HepG2 (cell line): ENCODE measurements around the gene FKBP8. TPM values are rescaled to one million over a fixed set of nuclear protein-coding genes. Genes with fewer than 3 reads are reported as not detected.

Experiments
- GPN1 ChIP-seq: sonication (generic); formaldehyde crosslinking; IDR thresholded peaks from 2 replicates; pipeline ENCODE4 v1.5.1; 2020; ENCODE audit warnings: missing genetic modification reagents, borderline replicate concordance
- HINFP ChIP-seq: sonication (generic); formaldehyde crosslinking; IDR thresholded peaks from 2 replicates; pipeline ENCODE4 v1.4.0; 2020; ENCODE audit warnings: low read depth, mild to moderate bottlenecking, missing genetic modification reagents
- KAT8 ChIP-seq: IDR thresholded peaks from 2 replicates; pipeline ENCODE4 v1.6.1; 2016; ENCODE audit warnings: missing genetic modification reagents, missing compliant biosample characterization
- KDM5B ChIP-seq: sonication (generic); formaldehyde crosslinking; IDR thresholded peaks from 2 replicates; pipeline ENCODE4 v1.4.0; 2020; ENCODE audit warnings: missing genetic modification reagents, mild to moderate bottlenecking, borderline replicate concordance
- NCOA2 ChIP-seq: sonication (generic); formaldehyde crosslinking; IDR thresholded peaks from 2 replicates; pipeline ENCODE4 v1.8.0; 2022; ENCODE audit warnings: inconsistent platforms
- POLR2A ChIP-seq, 2 experiments: IDR thresholded peaks; 2 replicates each; pipeline ENCODE4 v1.6.1; 2011; ENCODE audit warnings: low read depth in 2 of 2, low read length in 2 of 2, mild to moderate bottlenecking in 1 of 2, moderate library complexity in 1 of 2; ENCODE audit not compliant: insufficient read depth in 1 of 2
- RFX5 ChIP-seq: IDR thresholded peaks from 2 replicates; pipeline ENCODE4 v1.6.1; 2011; ENCODE audit warnings: low read depth, low read length, improper control_type of control experiment
- SAFB2 ChIP-seq: sonication (generic); formaldehyde crosslinking; IDR thresholded peaks from 2 replicates; pipeline ENCODE4 v1.5.1; 2020; ENCODE audit warnings: missing genetic modification reagents, low read depth, mild to moderate bottlenecking, borderline replicate concordance
- SP1 ChIP-seq, 2 experiments: fragments of 450-650 bp in 1 of 2; sonication (generic) in 1 of 2; formaldehyde crosslinking in 1 of 2; IDR thresholded peaks; 2 replicates each; pipeline versions ENCODE4 v1.4.0 to v1.6.1; 2016 to 2020; ENCODE audit warnings: missing genetic modification reagents in 1 of 2
- TRIM24 ChIP-seq: sonication (generic); formaldehyde crosslinking; IDR thresholded peaks from 2 replicates; pipeline ENCODE4 v1.8.0; 2022; ENCODE audit warnings: mild to moderate bottlenecking, missing genetic modification reagents
- XRCC5 ChIP-seq: fragments of 200-400 bp; formaldehyde crosslinking; optimal IDR thresholded peaks from 2 replicates; pipeline ENCODE3; 2017; ENCODE audit warnings: mild to moderate bottlenecking, low read length
- ZBED4 ChIP-seq: sonication (generic); formaldehyde crosslinking; IDR thresholded peaks from 2 replicates; pipeline ENCODE4 v1.4.0; 2020; ENCODE audit warnings: missing genetic modification reagents, borderline replicate concordance
- ZNF275 ChIP-seq: sonication (generic); formaldehyde crosslinking; IDR thresholded peaks from 2 replicates; pipeline ENCODE4 v1.8.0; 2022; ENCODE audit warnings: missing genetic modification reagents, mild to moderate bottlenecking, inconsistent platforms, borderline replicate concordance
- ZNF292 ChIP-seq: sonication (generic); formaldehyde crosslinking; IDR thresholded peaks from 2 replicates; pipeline ENCODE4 v1.8.1; 2022; ENCODE audit warnings: mild to moderate bottlenecking, low read depth, missing genetic modification reagents, borderline replicate concordance
- ZNF296 ChIP-seq: sonication (generic); formaldehyde crosslinking; conservative IDR thresholded peaks from 2 replicates; pipeline ENCODE4 v1.5.0; 2020; ENCODE audit warnings: mild to moderate bottlenecking, missing genetic modification reagents
- ZNF337 ChIP-seq: sonication (generic); formaldehyde crosslinking; IDR thresholded peaks from 2 replicates; pipeline ENCODE4 v1.5.1; 2020; ENCODE audit warnings: missing genetic modification reagents, low read depth, mild to moderate bottlenecking, borderline replicate concordance
- ZNF800 ChIP-seq: sonication (generic); formaldehyde crosslinking; IDR thresholded peaks from 2 replicates; pipeline ENCODE4 v1.4.0; 2020; ENCODE audit warnings: missing genetic modification reagents
- polyA plus RNA-seq, 8 experiments: library from polyadenylated mRNA; depleted of rRNA in 3 of 8; stranded (reverse) in 7 of 8; unstranded in 1 of 8; fragments of >200 nt; fragmentation: Illumina TruSeq in 4 of 8; extraction: Trizol in 4 of 8; gene quantifications; 2 replicates each; pipeline versions ENCODE4 v1.2.1 to v1.2.3, GENCODE V29; 2011 to 2016; ENCODE audit warnings: low read depth in 4 of 8, missing spikeins in 1 of 8, mixed read lengths in 1 of 8; ENCODE audit not compliant: insufficient read depth in 1 of 8
- total RNA-seq, 5 experiments: library from RNA; depleted of rRNA; stranded (reverse); fragments of >200 nt; fragmentation: Illumina TruSeq; extraction: Trizol; gene quantifications; 2 replicates each; pipeline ENCODE4 v1.2.3, GENCODE V29; 2016; ENCODE audit warnings: low read depth in 1 of 5
- TF ChIP-seq, protein P1 (sequence below): sonication (generic); formaldehyde crosslinking; IDR thresholded peaks from 2 replicates; pipeline ENCODE4 v1.5.0; 2020; ENCODE audit warnings: mild to moderate bottlenecking, missing genetic modification reagents

FKBP8 gene
- total and polyA plus RNA-seq, 2 of the 13 experiments (the other 11 are each of a cell fraction or from before 2014, with no cell fraction given), result 81.7 to 93.9 TPM

- TF ChIP-seq ZBED4 (CRISPR knock-in tag), result no peak
- TF ChIP-seq KDM5B (CRISPR knock-in tag), result no peak
- TF ChIP-seq KAT8 (CRISPR knock-in tag), result no peak
- no peak for TF ChIP-seq ZNF800
- TF ChIP-seq XRCC5, result no peak
- no peak for TF ChIP-seq RFX5
- no peak for TF ChIP-seq TRIM24 (CRISPR knock-in tag)
- TF ChIP-seq ZNF275, result no peak
- no peak for TF ChIP-seq POLR2A (IDR thresholded peaks at IDR 0.05; ENCODE audit: insufficient read depth in 1 of 2, low read depth in 2 of 2, low read length in 2 of 2)
- TF ChIP-seq SP1 (IDR thresholded peaks at IDR 0.05), result no peak
- TF ChIP-seq SP1 (CRISPR knock-in tag; IDR thresholded peaks at IDR 0.05), result no peak
- TF ChIP-seq HINFP (CRISPR knock-in tag), result no peak
- TF ChIP-seq ZNF296 (CRISPR knock-in tag), result 0 out of 2 replicates have a peak, but pooled peaks have one; percentile 45
- no peak for TF ChIP-seq ZNF337 (CRISPR knock-in tag)
- TF ChIP-seq, protein P1, sequence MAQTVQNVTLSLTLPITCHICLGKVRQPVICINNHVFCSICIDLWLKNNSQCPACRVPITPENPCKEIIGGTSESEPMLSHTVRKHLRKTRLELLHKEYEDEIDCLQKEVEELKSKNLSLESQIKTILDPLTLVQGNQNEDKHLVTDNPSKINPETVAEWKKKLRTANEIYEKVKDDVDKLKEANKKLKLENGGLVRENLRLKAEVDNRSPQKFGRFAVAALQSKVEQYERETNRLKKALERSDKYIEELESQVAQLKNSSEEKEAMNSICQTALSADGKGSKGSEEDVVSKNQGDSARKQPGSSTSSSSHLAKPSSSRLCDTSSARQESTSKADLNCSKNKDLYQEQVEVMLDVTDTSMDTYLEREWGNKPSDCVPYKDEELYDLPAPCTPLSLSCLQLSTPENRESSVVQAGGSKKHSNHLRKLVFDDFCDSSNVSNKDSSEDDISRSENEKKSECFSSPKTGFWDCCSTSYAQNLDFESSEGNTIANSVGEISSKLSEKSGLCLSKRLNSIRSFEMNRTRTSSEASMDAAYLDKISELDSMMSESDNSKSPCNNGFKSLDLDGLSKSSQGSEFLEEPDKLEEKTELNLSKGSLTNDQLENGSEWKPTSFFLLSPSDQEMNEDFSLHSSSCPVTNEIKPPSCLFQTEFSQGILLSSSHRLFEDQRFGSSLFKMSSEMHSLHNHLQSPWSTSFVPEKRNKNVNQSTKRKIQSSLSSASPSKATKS (CRISPR knock-in tag), result no peak
- TF ChIP-seq GPN1 (CRISPR knock-in tag), result no peak
- no peak for TF ChIP-seq SAFB2 (CRISPR knock-in tag)
- no peak for TF ChIP-seq NCOA2 (CRISPR knock-in tag)
- TF ChIP-seq ZNF292 (CRISPR knock-in tag), result no peak
These were observed 47.0 kb downstream of the FKBP8 start (continued) for GRCh38 chr19:18496167-18496979.
